ENCODE data around the gene SYT1. TPM values are rescaled to one million over a fixed set of nuclear protein-coding genes. Genes with fewer than 3 reads are reported as not detected.

The SYT1 gene
- total RNA-seq, 1 experiment from 2014 or later: 15.8 TPM

DNA sequence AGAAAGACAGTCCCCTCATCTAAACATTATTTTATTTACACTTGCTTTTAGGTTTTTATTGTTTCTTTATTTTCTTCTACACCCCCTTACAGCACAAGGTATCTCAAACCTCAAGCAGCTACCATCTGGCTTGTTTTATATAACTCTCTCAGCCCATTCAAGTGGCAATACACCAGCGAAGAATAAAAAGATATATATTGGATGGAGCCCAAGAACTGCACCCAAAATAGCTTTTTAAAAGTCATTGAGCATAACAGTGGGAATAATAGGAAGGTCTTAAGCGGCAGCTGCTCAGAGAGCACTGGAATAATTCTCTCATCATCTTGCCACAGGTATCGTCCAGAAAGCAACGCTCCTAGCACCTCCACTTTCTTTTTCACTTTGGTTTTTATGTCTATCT, 322.5 kb downstream of the SYT1 start:
- no peak for DNase-seq
- Histone ChIP-seq H3K4me2 (ENCODE audit: insufficient read depth, insufficient read length, low read length) (no peak overlapping the region), H3K23me2 (ENCODE audit: insufficient read length, low read depth, low read length, poor library complexity, severe bottlenecking) (no peaks in the 10 kb centered on the region), H2AFZ (ENCODE audit: low read length) (no peak overlapping the region), H3K27me3 (ENCODE audit: insufficient read depth, low read length) (no peaks in the 10 kb centered on the region), H2AK5ac (ENCODE audit: insufficient read length, low read length) (no peak overlapping the region), H3T11ph (ENCODE audit: low read length) (no peak overlapping the region), H3K4me1 (ENCODE audit: insufficient read depth, low read length) (no peaks in the 10 kb centered on the region), H2BK12ac (ENCODE audit: insufficient read length, low read depth, low read length) (no peak overlapping the region), H2BK120ac (ENCODE audit: low read depth, low read length, poor library complexity, severe bottlenecking) (no peak overlapping the region), H4K91ac (ENCODE audit: insufficient read length, low read depth, low read length) (no peak overlapping the region), H3K79me2 (ENCODE audit: insufficient read depth, low read length) (no peaks in the 10 kb centered on the region), H2BK15ac (ENCODE audit: low read depth, low read length) (no peak overlapping the region), H2BK5ac (ENCODE audit: insufficient read length, low read length) (no peak overlapping the region), H3K56ac (ENCODE audit: insufficient read length, low read depth, low read length) (no peak overlapping the region), H2BK20ac (ENCODE audit: low read depth, low read length, poor library complexity, severe bottlenecking) (no peak overlapping the region), H4K8ac (replicated peaks; ENCODE audit: insufficient read length, low read depth, low read length) (no peak overlapping the region), H4K20me1 (ENCODE audit: control insufficient read depth, insufficient read depth, insufficient read length) (no peaks in the 10 kb centered on the region), H3K9me3 (ENCODE audit: control insufficient read depth, low read depth, low read length) (no peaks in the 10 kb centered on the region), H3K27ac (ENCODE audit: insufficient read length, low read depth, low read length) (no peak overlapping the region), H3K79me1 (ENCODE audit: insufficient read depth, low read depth, low read length, poor library complexity, severe bottlenecking) (no peaks in the 10 kb centered on the region), H4K5ac (ENCODE audit: insufficient read length, low read depth, low read length) (no peak overlapping the region), H3K9ac (ENCODE audit: extremely low read depth, insufficient read length, low read length) (no peak overlapping the region), H3K18ac (ENCODE audit: insufficient read length, low read depth, low read length) (no peak overlapping the region), H3K4ac (ENCODE audit: low read depth, low read length) (no peak overlapping the region), H3K23ac (ENCODE audit: insufficient read length, low read depth, low read length) (no peak overlapping the region), H3K14ac (ENCODE audit: insufficient read depth, low read length) (no peak overlapping the region)
- H3K27me3 Mint-ChIP-seq (ENCODE audit: low read depth): no peaks in the 10 kb centered on the region
- TF ChIP-seq, protein P1, sequence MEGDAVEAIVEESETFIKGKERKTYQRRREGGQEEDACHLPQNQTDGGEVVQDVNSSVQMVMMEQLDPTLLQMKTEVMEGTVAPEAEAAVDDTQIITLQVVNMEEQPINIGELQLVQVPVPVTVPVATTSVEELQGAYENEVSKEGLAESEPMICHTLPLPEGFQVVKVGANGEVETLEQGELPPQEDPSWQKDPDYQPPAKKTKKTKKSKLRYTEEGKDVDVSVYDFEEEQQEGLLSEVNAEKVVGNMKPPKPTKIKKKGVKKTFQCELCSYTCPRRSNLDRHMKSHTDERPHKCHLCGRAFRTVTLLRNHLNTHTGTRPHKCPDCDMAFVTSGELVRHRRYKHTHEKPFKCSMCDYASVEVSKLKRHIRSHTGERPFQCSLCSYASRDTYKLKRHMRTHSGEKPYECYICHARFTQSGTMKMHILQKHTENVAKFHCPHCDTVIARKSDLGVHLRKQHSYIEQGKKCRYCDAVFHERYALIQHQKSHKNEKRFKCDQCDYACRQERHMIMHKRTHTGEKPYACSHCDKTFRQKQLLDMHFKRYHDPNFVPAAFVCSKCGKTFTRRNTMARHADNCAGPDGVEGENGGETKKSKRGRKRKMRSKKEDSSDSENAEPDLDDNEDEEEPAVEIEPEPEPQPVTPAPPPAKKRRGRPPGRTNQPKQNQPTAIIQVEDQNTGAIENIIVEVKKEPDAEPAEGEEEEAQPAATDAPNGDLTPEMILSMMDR (conservative IDR thresholded peaks at IDR 0.05): no peak
- peaks cover 2 to 4% of the 10 kb centered on the region in 2 experiments; a peak in 3 of 4 replicates for H3K4me1 Mint-ChIP-seq
- WGBS (ENCODE audit: extremely low coverage, insufficient read length, low lambda C conversion rate): no CpG with 5 or more reads among the region's 4 CpGs
- H3K27ac Mint-ChIP-seq: no peak overlapping the region
- H3K36me3 Mint-ChIP-seq (ENCODE audit: insufficient read depth in 1 of 3, low read depth in 3 of 3): no peaks in the 10 kb centered on the region
- no peak overlapping the region for H3K4me3 Mint-ChIP-seq
- no peaks in the 10 kb centered on the region for H3K9me3 Mint-ChIP-seq

Measured in H9 (cell line).